GM19328 (cell line): ENCODE results near the gene MME.

Experiments used
- ATAC-seq: cut with Tn5 transposase; IDR thresholded peaks from one replicate; pipeline ENCODE4 v1.9.1; 2021; ENCODE audit warnings: mild to moderate bottlenecking, moderate library complexity; ENCODE audit not compliant: unreplicated experiment

Gene MME

GRCh38 chr3:155135003-155135402 lies 54.9 kb downstream of the MME start:
- ATAC-seq = no peak

GRCh38 chr3:155138677-155139076 lies 58.6 kb downstream of the MME start:
- ATAC-seq = no peak

- ATAC-seq = no peak
Measured at GRCh38 chr3:155147588-155147987, 67.5 kb downstream of the MME start.

- no peak for ATAC-seq
Measured at GRCh38 chr3:155149494-155149893, 69.4 kb downstream of the MME start.

- ATAC-seq = no peak
Measured at GRCh38 chr3:155153242-155154186, 73.4 kb downstream of the MME start.

GRCh38 chr3:155154255-155154654 lies 74.1 kb downstream of the MME start:
- no peak for ATAC-seq

- no peak for ATAC-seq
Measured at GRCh38 chr3:155158346-155159037, 78.4 kb downstream of the MME start.

- ATAC-seq = no peak
Measured at GRCh38 chr3:155159301-155159700, 79.2 kb downstream of the MME start.

- no peak for ATAC-seq
Measured at GRCh38 chr3:155161640-155162292, 81.6 kb downstream of the MME start.

- no peak for ATAC-seq
Measured at GRCh38 chr3:155164306-155164705, 84.2 kb downstream of the MME start.

- ATAC-seq = no peak
Measured at GRCh38 chr3:155166441-155166840, 86.3 kb downstream of the MME start.

- ATAC-seq = no peak
Measured at GRCh38 chr3:155169197-155169596, 89.1 kb downstream of the MME start.

- no peak for ATAC-seq
Measured at GRCh38 chr3:155173771-155174170, 93.7 kb downstream of the MME start.

- ATAC-seq = no peak
Measured at GRCh38 chr3:155178810-155179436, 98.8 kb downstream of the MME start.

GRCh38 chr3:155179437-155179827 lies 99.3 kb downstream of the MME start:
- ATAC-seq = no peak

GRCh38 chr3:155179966-155180757 lies 100.0 kb downstream of the MME start:
- no peak for ATAC-seq

GRCh38 chr3:155182467-155182866 lies 102.3 kb downstream of the MME start:
- ATAC-seq = no peak

GRCh38 chr3:155184011-155184410 lies 103.9 kb downstream of the MME start:
- no peak for ATAC-seq

- ATAC-seq = no peak
Measured at GRCh38 chr3:155185631-155186071, 105.5 kb downstream of the MME start.

GRCh38 chr3:155188031-155188430 lies 107.9 kb downstream of the MME start:
- no peak for ATAC-seq
